WTC11 (cell line): Measurements from ENCODE around the gene CIRBP.

ENCODE experiments used
- CBFB ChIP-seq: sonication (generic); formaldehyde crosslinking; IDR thresholded peaks from 2 replicates; pipeline ENCODE4 v1.8.1; 2022; ENCODE audit warnings: mild to moderate bottlenecking, low read depth, missing genetic modification reagents
- CDX4 ChIP-seq: fragments of 250-450 bp; sonication (Bioruptor Pico); IDR thresholded peaks from 2 replicates; pipeline ENCODE4 v1.9.0; 2021; ENCODE audit warnings: moderate library complexity, mild to moderate bottlenecking, inconsistent platforms, borderline replicate concordance
- CTCF ChIP-seq: fragments of 200-600 bp; IDR thresholded peaks from 2 replicates; pipeline ENCODE4 v1.8.0; 2022; ENCODE audit warnings: antibody characterized with exemption
- NFATC4 ChIP-seq: fragments of 250-450 bp; sonication (Bioruptor Pico); IDR thresholded peaks from 2 replicates; pipeline ENCODE4 v1.9.0; 2021; ENCODE audit warnings: mild to moderate bottlenecking
- NFE2L1 ChIP-seq: sonication (generic); formaldehyde crosslinking; IDR thresholded peaks from 2 replicates; pipeline ENCODE4 v1.8.1; 2023; ENCODE audit warnings: missing genetic modification reagents
- NFYB ChIP-seq: sonication (generic); formaldehyde crosslinking; conservative IDR thresholded peaks from 2 replicates; pipeline ENCODE4 v1.8.0; 2022; ENCODE audit warnings: low read depth, missing genetic modification reagents
- PRRX2 ChIP-seq: fragments of 250-450 bp; sonication (Bioruptor Pico); IDR thresholded peaks from 2 replicates; pipeline ENCODE4 v1.8.0; 2021; ENCODE audit warnings: mild to moderate bottlenecking
- SMAD4 ChIP-seq: sonication (generic); formaldehyde crosslinking; IDR thresholded peaks from 2 replicates; pipeline ENCODE4 v1.8.0; 2022; ENCODE audit warnings: mild to moderate bottlenecking, missing genetic modification reagents
- STAT6 ChIP-seq: sonication (generic); formaldehyde crosslinking; conservative IDR thresholded peaks from 2 replicates; pipeline ENCODE4 v1.8.1; 2023; ENCODE audit warnings: mild to moderate bottlenecking, low read depth, missing genetic modification reagents, moderate library complexity
- TEAD4 ChIP-seq: sonication (generic); formaldehyde crosslinking; IDR thresholded peaks from 2 replicates; pipeline ENCODE4 v1.8.0; 2022; ENCODE audit warnings: mild to moderate bottlenecking, missing genetic modification reagents
- ZNF219 ChIP-seq: sonication (generic); formaldehyde crosslinking; IDR thresholded peaks from 2 replicates; pipeline ENCODE4 v1.8.0; 2023; ENCODE audit warnings: missing genetic modification reagents, mild to moderate bottlenecking, borderline replicate concordance
- TF ChIP-seq, protein P1 (sequence below): sonication (generic); formaldehyde crosslinking; conservative IDR thresholded peaks from 2 replicates; pipeline ENCODE4 v1.8.1; 2022; ENCODE audit warnings: mild to moderate bottlenecking, missing genetic modification reagents
- TF ChIP-seq, protein P2 (sequence below): sonication (generic); formaldehyde crosslinking; IDR thresholded peaks from 2 replicates; pipeline ENCODE4 v1.8.1; 2023; ENCODE audit warnings: mild to moderate bottlenecking, missing genetic modification reagents, moderate library complexity
- TF ChIP-seq, protein P3 (sequence below): sonication (generic); formaldehyde crosslinking; IDR thresholded peaks from 2 replicates; pipeline ENCODE4 v1.8.0; 2022; ENCODE audit warnings: mild to moderate bottlenecking, missing genetic modification reagents

- TF ChIP-seq NFE2L1 (CRISPR knock-in tag) (no peak), CTCF (no peak), CDX4 (CRISPR knock-in tag) (no peak), STAT6 (CRISPR knock-in tag) (no peak), NFYB (CRISPR knock-in tag) (no peak), NFATC4 (CRISPR knock-in tag) (no peak), PRRX2 (no peak), CBFB (CRISPR knock-in tag) (no peak), SMAD4 (CRISPR knock-in tag) (no peak), ZNF219 (CRISPR knock-in tag) (no peak), TEAD4 (CRISPR knock-in tag) (no peak)
- TF ChIP-seq, protein P1, sequence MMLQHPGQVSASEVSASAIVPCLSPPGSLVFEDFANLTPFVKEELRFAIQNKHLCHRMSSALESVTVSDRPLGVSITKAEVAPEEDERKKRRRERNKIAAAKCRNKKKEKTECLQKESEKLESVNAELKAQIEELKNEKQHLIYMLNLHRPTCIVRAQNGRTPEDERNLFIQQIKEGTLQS: no peak
- TF ChIP-seq, protein P2, sequence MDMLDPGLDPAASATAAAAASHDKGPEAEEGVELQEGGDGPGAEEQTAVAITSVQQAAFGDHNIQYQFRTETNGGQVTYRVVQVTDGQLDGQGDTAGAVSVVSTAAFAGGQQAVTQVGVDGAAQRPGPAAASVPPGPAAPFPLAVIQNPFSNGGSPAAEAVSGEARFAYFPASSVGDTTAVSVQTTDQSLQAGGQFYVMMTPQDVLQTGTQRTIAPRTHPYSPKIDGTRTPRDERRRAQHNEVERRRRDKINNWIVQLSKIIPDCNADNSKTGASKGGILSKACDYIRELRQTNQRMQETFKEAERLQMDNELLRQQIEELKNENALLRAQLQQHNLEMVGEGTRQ (CRISPR knock-in tag): no peak
- TF ChIP-seq, protein P3, sequence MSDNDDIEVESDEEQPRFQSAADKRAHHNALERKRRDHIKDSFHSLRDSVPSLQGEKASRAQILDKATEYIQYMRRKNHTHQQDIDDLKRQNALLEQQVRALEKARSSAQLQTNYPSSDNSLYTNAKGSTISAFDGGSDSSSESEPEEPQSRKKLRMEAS (CRISPR knock-in tag): no peak
These were observed 8.9 kb downstream of the CIRBP start for GRCh38 chr19:1278074-1278473.
